HUES64 (cell line): ENCODE data around the gene PNPO.

Experiments
- H3K27ac ChIP-seq: 2 replicates; pipeline ENCODE4 v1.7.0; 2013; ENCODE audit warnings: low read depth, low read length, inconsistent platforms
- H3K27me3 ChIP-seq: 2 replicates; pipeline ENCODE4 v1.6.1; 2013; ENCODE audit warnings: mild to moderate bottlenecking, low read length; ENCODE audit not compliant: insufficient read depth
- H3K36me3 ChIP-seq: 2 replicates; pipeline ENCODE4 v1.6.1; 2013; ENCODE audit warnings: mild to moderate bottlenecking, low read length; ENCODE audit not compliant: insufficient read depth
- H3K4me1 ChIP-seq: 2 replicates; pipeline ENCODE4 v1.6.1; 2013; ENCODE audit warnings: mild to moderate bottlenecking, low read length, moderate library complexity; ENCODE audit not compliant: insufficient read depth
- H3K4me3 ChIP-seq: 2 replicates; pipeline ENCODE4 v1.5.1; 2013; ENCODE audit warnings: mild to moderate bottlenecking, low read length, moderate library complexity
- H3K9ac ChIP-seq: 2 replicates; pipeline ENCODE4 v1.6.1; 2013; ENCODE audit warnings: mild to moderate bottlenecking, low read depth, low read length
- H3K9me3 ChIP-seq: 2 replicates; pipeline ENCODE4 v1.6.1; 2013; ENCODE audit warnings: low read depth, low read length; ENCODE audit not compliant: insufficient read depth
- WGBS: fragments of 150-250, 120-280 bp; methylation state at CpG from one replicate; pipeline ENCODE4 v1.1.7; 2013; ENCODE audit warnings: missing lambda C conversion rate; 5-methylcytosine and 5-hydroxymethylcytosine counted together

PNPO gene

DNA sequence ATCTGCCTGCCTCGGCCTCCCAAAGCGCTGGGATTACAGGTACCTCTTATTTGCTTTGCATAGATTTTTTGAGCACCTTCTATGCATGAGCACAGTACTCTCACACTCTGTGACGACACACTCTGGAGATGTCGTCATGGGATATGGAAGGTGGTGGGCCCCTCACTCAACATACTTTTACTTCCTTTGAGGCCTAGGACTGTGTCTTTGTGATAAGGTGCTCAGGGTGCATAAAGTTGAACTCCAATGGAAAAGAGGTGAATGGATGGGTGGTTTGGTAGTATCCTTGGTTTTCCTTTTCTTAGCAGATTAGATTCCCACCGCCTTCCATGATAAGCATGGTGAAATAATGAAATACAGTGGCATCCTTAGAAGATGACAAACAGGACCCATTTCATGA lies 23.5 kb downstream of the PNPO start:
- 91% methylated on average over 5 of the region's 5 CpGs for WGBS
- H3K36me3 ChIP-seq, result no peaks in the 10 kb centered on the region
- no peaks in the 10 kb centered on the region for H3K9me3 ChIP-seq
- H3K27me3 ChIP-seq, result no peaks in the 10 kb centered on the region
- H3K27ac ChIP-seq, result no peak overlapping the region
- no peaks in the 10 kb centered on the region for H3K4me1 ChIP-seq
- H3K9ac ChIP-seq, result no peak overlapping the region
- no peak overlapping the region for H3K4me3 ChIP-seq

DNA sequence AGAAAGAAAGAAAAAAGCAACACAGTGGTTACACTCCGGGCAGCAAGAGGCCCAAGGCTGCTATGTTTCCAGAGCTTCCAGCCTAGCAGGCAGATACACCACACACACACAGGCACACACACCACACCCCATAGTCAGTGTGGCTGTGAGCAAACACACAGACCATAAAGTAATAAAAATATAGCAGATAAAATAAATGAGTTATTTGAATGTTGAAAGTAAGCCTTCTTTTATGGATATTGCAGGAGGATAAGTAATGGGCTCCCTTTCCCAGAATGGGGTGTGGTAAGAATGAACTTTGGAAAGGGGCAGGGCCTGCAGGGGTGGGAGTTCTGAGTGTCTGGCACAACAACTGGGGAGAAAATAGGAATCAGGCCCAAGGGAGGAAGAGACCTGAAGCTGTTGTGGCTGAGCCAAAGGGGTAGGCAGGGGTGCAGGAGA lies 24.7 kb downstream of the PNPO start:
- peaks cover 4% of the 10 kb centered on the region; the same call in 1 of the 2 replicates for H3K4me1 ChIP-seq
- H3K27me3 ChIP-seq, result no peaks in the 10 kb centered on the region
- H3K27ac ChIP-seq, result no peak overlapping the region
- H3K36me3 ChIP-seq, result no peaks in the 10 kb centered on the region
- no peak overlapping the region for H3K4me3 ChIP-seq
- no peak overlapping the region for H3K9ac ChIP-seq
- no peaks in the 10 kb centered on the region for H3K9me3 ChIP-seq
- WGBS, result 80% methylated on average over 1 of the region's 1 CpG

DNA sequence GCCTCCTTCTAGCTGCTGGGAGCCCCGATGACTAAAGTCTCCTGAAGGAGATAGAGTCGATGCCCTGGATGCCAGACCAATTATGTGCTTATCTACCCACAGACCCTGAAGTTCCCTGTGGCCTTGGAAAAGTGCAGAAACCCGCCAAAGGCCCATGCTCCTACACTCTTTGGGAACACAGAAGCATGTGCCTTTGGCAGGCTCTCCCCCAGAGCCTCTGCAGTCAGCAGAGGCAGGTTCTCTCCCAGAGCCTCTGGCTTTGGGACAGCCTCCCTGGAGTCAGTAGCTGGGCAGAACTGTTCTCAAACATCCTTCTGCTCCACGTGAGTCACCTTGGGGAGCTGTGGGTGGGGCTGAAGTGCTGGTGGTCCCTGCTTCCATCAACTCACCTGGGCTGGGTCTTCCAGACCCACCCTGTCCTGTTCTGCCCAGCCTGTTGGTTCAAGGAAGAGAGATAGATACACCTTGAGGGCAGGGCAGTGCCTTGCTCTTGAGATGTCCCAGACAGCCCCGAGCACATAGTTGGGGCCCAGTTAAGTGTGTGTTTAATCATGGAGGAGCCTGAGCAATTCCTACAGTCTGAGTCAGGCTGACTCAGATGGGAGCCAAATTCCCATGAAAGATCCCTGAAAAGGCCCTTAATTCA lies 26.4 kb downstream of the PNPO start:
- no peak overlapping the region for H3K9ac ChIP-seq
- no peak overlapping the region for H3K4me3 ChIP-seq
- H3K9me3 ChIP-seq, result no peaks in the 10 kb centered on the region
- H3K27ac ChIP-seq, result no peak overlapping the region
- peaks cover 4% of the 10 kb centered on the region; the same call in 1 of the 2 replicates for H3K4me1 ChIP-seq
- H3K36me3 ChIP-seq, result no peaks in the 10 kb centered on the region
- H3K27me3 ChIP-seq, result no peaks in the 10 kb centered on the region
- WGBS, result 80% methylated on average over 4 of the region's 5 CpGs

DNA sequence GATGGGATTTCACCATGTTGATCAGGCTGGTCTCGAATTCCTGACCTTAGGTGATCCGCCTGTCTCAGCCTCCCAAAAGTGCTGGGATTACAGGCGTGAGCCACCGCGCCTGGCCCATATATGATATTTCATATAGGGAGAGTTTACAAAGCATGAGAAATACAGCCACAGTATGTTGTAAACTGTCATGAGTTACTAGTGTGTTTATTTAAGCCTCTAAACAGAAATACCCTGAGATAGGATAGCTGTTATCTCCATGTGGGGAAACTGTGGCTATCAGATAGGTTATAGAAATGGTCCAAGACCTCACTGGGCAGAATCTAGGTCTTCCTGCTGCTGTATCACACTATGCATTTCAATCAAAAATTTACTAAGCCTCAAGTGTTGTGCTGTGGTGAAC lies 27.5 kb downstream of the PNPO start:
- peaks cover 9% of the 10 kb centered on the region for H3K36me3 ChIP-seq
- H3K9ac ChIP-seq, result no peak overlapping the region
- peaks cover 4% of the 10 kb centered on the region; the same call in 1 of the 2 replicates for H3K4me1 ChIP-seq
- WGBS, result 92% methylated on average over 5 of the region's 5 CpGs
- H3K9me3 ChIP-seq, result no peaks in the 10 kb centered on the region
- no peak overlapping the region for H3K4me3 ChIP-seq
- no peaks in the 10 kb centered on the region for H3K27me3 ChIP-seq
- no peak overlapping the region for H3K27ac ChIP-seq

DNA sequence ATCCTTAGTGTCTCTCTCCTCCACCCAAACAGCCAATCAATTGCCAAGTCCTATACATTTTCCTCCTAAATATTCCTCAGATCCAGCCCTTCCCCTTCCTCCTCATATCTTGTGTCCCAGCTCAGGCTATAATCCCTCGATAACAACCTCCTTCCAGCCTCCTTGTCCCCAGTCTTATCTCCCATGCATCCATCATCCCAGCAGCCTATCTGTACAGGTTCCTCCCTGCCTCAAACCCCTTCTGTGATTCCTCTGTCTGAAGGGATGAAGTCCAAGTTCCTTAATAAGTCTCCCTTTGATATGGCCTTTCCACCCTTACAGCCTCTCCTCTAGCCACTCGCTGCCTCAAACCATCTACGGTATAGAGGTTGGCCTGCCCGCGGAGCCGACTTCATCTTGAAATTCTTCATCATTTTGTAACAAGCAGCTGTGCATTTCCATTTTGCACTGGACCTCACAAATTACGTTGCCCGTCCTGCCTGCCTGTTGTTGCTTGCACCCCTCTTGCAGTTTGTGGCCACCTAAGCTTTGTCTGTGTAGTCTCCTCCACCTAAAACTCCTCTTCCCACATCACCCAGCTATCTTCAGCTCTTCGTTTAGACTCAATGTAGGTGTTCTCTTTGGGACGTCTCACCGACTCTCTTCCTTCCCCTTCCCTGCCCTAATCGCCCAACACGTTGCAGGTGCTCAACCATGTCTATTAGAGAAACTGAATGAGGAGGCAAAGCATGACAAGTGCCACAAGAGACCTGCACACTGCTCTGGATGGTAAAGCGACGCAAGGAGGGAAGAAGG lies 28.8 kb downstream of the PNPO start:
- Histone ChIP-seq H3K27me3 (no peaks in the 10 kb centered on the region), H3K36me3 (peaks cover 20% of the 10 kb centered on the region), H3K9ac (no peak overlapping the region), H3K9me3 (no peaks in the 10 kb centered on the region), H3K27ac (no peak overlapping the region), H3K4me1 (peaks cover 4% of the 10 kb centered on the region; the same call in 1 of the 2 replicates), H3K4me3 (peak overlapping the region; percentile 38)
- 66% methylated on average over 15 of the region's 15 CpGs for WGBS

DNA sequence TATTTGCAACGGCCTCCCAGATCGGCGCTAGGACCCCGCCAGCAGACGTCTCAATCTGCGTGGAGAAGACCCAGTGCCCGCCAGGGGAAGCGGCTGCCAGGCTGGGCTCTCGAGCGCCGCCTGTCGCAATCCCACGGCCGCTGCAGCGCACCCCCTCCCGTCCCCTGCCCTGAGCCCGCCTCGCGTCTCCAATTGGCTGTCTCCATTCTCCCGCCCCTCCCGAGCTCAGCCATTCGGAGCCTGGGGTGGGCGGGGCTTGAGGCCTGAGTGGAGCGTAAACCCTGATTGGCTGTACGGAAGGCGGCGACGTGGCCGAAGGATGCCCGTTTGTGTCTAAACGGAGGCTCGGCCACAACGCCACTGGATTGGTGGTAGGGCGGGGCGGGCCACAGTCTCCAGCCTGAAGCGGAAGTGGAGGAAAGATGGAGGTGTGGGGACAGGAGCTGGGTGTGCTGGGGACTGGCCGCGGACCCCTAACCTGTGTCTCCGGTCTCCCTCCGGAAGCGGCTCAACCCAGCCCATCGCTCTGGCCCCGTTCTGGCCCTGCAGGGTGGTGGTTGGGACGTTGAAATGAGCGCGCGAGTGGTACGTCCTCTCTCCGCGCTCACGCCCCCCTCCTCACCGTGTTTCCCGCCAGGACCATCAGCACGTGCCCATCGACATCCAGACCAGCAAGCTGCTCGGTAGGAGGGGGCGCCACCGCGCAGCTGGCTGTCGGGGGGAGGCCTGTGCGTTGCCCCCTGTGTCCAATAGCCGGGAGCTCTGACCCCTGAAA lies 29.5 kb downstream of the PNPO start, which contains the start of gene CDK5RAP3:
Gene CDK5RAP3, plus strand, starts transcription at position 389 of the 775 bp plus-strand sequence. Its CDS starts 34 bp downstream, at position 423.
- Histone ChIP-seq H3K4me1 (peaks cover 4% of the 10 kb centered on the region; the same call in 1 of the 2 replicates), H3K9me3 (no peaks in the 10 kb centered on the region)
- 1% methylated on average over 62 of the region's 62 CpGs for WGBS

DNA sequence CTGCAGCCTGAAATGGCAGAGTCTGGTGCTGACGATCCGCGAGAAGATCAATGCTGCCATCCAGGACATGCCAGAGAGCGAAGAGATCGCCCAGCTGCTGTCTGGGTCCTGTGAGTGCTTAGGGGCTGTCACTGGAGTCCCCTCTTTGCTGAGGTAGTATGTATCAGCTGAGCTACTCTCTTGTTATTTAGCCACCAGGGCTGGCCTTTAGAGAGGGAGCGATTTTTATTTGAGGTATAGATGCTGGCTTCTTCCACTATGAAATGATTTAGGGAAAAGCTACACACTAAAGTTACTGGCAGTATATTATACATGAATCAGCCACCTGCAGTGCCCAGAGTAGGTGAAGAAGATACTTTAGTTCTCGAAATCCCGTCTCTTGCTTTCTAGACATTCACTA lies 32.2 kb downstream of the PNPO start:
- Histone ChIP-seq H3K9ac (no peak overlapping the region), H3K36me3 (peaks cover 45% of the 10 kb centered on the region), H3K27me3 (no peaks in the 10 kb centered on the region), H3K27ac (no peak overlapping the region), H3K9me3 (no peaks in the 10 kb centered on the region), H3K4me1 (peaks cover 4% of the 10 kb centered on the region; the same call in 1 of the 2 replicates), H3K4me3 (no peak overlapping the region)
- WGBS, result 95% methylated on average over 8 of the region's 8 CpGs

More for the DNA sequence above, 29.5 kb downstream of the PNPO start, which contains the start of gene CDK5RAP3:
- Histone ChIP-seq H3K27ac (peak within 1 kb of the TSS; percentile 75), H3K36me3 (peaks cover 28% of the 10 kb centered on the region), H3K27me3 (no peaks in the 10 kb centered on the region), H3K4me3 (peak within 1 kb of the TSS; percentile 71), H3K9ac (peak within 1 kb of the TSS; percentile 70)

DNA sequence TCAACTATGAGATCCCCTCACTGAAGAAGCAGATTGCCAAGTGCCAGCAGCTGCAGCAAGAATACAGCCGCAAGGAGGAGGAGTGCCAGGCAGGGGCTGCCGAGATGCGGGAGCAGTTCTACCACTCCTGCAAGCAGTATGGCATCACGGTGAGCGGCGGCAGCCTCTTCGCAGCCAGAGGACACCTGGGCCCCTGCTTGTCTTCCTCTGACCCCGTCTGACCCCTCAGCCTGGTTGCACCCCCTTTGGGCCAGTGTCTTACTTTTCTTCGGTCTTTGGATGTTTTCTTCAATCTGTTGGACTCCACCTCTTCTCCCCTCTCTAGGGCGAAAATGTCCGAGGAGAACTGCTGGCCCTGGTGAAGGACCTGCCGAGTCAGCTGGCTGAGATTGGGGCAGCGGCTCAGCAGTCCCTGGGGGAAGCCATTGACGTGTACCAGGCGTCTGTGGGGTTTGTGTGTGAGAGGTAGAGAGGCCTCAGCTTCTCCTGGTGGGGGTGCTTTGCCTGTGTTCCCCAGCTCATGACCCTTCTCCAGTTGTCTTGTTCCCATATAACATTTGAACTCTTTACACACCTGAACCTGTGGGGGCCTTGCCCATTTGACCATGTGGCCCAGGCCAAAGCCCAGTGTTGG lies 33.9 kb downstream of the PNPO start:
- Histone ChIP-seq H3K4me1 (peaks cover 2% of the 10 kb centered on the region; the same call in 1 of the 2 replicates), H3K36me3 (peaks cover 63% of the 10 kb centered on the region), H3K27me3 (no peaks in the 10 kb centered on the region), H3K9ac (no peak overlapping the region), H3K4me3 (no peak overlapping the region), H3K27ac (no peak overlapping the region), H3K9me3 (no peaks in the 10 kb centered on the region)
- WGBS, result 91% methylated on average over 15 of the region's 15 CpGs

DNA sequence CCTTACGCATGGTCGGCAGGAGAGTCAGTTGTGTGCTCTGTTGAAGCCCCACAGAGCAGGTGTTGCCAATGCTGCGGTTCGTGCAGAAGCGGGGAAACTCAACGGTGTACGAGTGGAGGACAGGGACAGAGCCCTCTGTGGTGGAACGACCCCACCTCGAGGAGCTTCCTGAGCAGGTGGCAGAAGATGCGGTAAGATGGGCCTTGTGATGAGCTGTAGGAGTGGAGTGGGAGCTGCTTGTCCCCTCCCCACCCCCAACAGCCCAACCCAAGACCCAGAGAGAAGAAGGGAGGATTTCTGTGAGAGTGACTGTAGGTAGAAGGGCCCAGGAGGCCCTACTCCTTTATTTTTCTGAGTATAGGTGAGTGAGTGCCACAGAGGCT lies 34.4 kb downstream of the PNPO start:
- Histone ChIP-seq H3K9ac (no peak overlapping the region), H3K27me3 (no peaks in the 10 kb centered on the region), H3K4me3 (no peak overlapping the region), H3K4me1 (no peaks in the 10 kb centered on the region), H3K9me3 (no peaks in the 10 kb centered on the region), H3K36me3 (peaks cover 68% of the 10 kb centered on the region), H3K27ac (no peak overlapping the region)
- WGBS, result 97% methylated on average over 9 of the region's 10 CpGs

DNA sequence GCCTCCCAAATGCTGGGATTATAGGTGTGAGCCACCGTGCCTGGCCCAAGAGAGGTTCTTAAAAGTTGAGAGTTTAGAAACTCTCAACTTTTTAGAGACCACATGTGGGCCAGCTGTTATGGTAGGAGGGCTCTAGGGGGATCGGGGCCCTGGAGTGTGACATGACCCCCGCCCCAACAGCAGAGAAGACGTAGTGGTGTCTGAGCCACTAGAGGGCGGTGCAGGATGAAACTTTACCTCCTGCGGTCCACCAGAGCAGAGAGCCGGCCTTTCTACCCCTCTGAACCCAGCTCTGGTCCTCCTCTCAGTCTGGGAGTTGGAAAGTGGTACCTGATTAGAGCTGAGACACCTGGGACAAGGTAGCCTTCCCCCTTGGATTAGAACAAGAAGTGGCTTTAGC lies 37.0 kb downstream of the PNPO start:
- 27% methylated on average over 7 of the region's 7 CpGs for WGBS
- H3K4me1 ChIP-seq, result no peaks in the 10 kb centered on the region
- H3K27me3 ChIP-seq, result no peaks in the 10 kb centered on the region
- H3K27ac ChIP-seq, result no peak overlapping the region
- H3K36me3 ChIP-seq, result peaks cover 86% of the 10 kb centered on the region
- no peak overlapping the region for H3K9ac ChIP-seq
- no peak overlapping the region for H3K4me3 ChIP-seq
- H3K9me3 ChIP-seq, result no peaks in the 10 kb centered on the region
